ENCODE data around the gene CIZ1.

Gene CIZ1

GRCh38 chr9:128203707-128204551 lies 12.6 kb upstream of the CIZ1 start:
- TF ChIP-seq ZFX (IDR thresholded peaks at IDR 0.05; ENCODE audit: borderline replicate concordance) (no peak), CTCF (IDR thresholded peaks at IDR 0.05) (no peak)
- H3K27ac ChIP-seq = no peak overlapping the region

GRCh38 chr9:128203024-128203706 lies 11.8 kb upstream of the CIZ1 start, which contains the start of gene DNM1:
Gene DNM1, plus strand, starts transcription at chr9:128203379. Its CDS starts 92 bp downstream, at chr9:128203471.
- H3K27ac ChIP-seq = no peak within 1 kb of the TSS; the same call in 1 of the 2 replicates
- peak; percentile 99 for TF ChIP-seq CTCF (IDR thresholded peaks at IDR 0.05)
- TF ChIP-seq ZFX (IDR thresholded peaks at IDR 0.05; ENCODE audit: borderline replicate concordance) = no peak

GRCh38 chr9:128202648-128203023 lies 11.3 kb upstream of the CIZ1 start:
- no peak for TF ChIP-seq CTCF (IDR thresholded peaks at IDR 0.05)
- no peak for TF ChIP-seq ZFX (IDR thresholded peaks at IDR 0.05; ENCODE audit: borderline replicate concordance)
- H3K27ac ChIP-seq = no peak overlapping the region; the same call in 1 of the 2 replicates

GRCh38 chr9:128201441-128202369 lies 10.3 kb upstream of the CIZ1 start:
- H3K27ac ChIP-seq = peak overlapping the region; percentile 8; the same call in 1 of the 2 replicates
- no peak for TF ChIP-seq CTCF (IDR thresholded peaks at IDR 0.05)
- no peak for TF ChIP-seq ZFX (IDR thresholded peaks at IDR 0.05; ENCODE audit: borderline replicate concordance)

GRCh38 chr9:128193469-128194096 lies 2.2 kb upstream of the CIZ1 start:
- peak overlapping the region; percentile 92 for H3K27ac ChIP-seq
- TF ChIP-seq ZFX (IDR thresholded peaks at IDR 0.05; ENCODE audit: borderline replicate concordance) = no peak
- no peak for TF ChIP-seq CTCF (IDR thresholded peaks at IDR 0.05)

GRCh38 chr9:128192601-128193371 lies 1.4 kb upstream of the CIZ1 start:
- peak overlapping the region; percentile 92 for H3K27ac ChIP-seq
- TF ChIP-seq CTCF (IDR thresholded peaks at IDR 0.05) (peak; percentile 73), ZFX (IDR thresholded peaks at IDR 0.05; ENCODE audit: borderline replicate concordance) (no peak)

Data from 22Rv1 (cell line).